GM12801 (cell line): Measurements from ENCODE around the gene TTR.

ENCODE experiments used
- TF ChIP-seq, protein P1 (sequence below): IDR thresholded peaks from one replicate; pipeline ENCODE4 v1.5.1; 2011; ENCODE audit warnings: control low read depth; ENCODE audit not compliant: insufficient read length; ENCODE audit errors: extremely low read depth

The TTR gene

DNA sequence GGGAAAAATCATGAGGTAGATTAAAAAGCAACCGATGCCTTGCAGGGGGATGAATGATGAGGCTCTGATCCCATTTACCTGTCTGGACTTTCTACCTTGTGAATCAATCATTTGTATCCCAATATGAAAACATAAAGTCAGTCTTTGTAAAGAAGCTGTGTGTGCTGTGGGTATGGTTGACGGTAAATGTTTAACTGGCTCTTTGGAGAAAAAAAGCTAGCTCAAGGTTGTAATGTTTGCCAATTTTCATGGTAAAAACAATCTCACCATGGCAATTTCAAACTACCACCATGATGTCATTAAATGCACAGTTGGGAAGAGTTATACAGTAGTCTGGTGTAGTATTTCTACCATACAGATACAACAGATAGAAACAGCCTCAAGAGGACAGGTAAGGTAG lies 14.6 kb downstream of the TTR start:
- TF ChIP-seq, protein P1, sequence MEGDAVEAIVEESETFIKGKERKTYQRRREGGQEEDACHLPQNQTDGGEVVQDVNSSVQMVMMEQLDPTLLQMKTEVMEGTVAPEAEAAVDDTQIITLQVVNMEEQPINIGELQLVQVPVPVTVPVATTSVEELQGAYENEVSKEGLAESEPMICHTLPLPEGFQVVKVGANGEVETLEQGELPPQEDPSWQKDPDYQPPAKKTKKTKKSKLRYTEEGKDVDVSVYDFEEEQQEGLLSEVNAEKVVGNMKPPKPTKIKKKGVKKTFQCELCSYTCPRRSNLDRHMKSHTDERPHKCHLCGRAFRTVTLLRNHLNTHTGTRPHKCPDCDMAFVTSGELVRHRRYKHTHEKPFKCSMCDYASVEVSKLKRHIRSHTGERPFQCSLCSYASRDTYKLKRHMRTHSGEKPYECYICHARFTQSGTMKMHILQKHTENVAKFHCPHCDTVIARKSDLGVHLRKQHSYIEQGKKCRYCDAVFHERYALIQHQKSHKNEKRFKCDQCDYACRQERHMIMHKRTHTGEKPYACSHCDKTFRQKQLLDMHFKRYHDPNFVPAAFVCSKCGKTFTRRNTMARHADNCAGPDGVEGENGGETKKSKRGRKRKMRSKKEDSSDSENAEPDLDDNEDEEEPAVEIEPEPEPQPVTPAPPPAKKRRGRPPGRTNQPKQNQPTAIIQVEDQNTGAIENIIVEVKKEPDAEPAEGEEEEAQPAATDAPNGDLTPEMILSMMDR, result no peak

DNA sequence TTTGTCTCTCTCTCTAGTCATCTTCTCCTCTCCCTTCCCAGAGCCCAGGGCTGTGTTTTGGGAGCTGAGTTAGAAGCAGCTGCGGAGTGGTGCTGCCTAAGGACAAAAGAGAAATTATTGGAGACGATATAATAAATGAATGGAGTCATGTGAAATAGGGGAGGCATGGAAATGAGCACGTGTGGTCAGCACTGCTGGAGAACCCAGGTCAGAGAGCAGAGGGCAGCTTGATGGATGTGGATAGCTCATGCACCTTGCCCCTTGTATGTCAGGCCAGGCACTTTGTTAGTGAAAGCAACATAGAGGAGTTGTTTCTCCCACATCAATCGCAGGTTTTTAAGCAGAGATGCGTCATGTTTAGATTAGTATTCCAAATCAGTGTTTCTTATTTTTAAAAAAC lies 15.7 kb downstream of the TTR start:
- TF ChIP-seq, protein P1, result no peak

DNA sequence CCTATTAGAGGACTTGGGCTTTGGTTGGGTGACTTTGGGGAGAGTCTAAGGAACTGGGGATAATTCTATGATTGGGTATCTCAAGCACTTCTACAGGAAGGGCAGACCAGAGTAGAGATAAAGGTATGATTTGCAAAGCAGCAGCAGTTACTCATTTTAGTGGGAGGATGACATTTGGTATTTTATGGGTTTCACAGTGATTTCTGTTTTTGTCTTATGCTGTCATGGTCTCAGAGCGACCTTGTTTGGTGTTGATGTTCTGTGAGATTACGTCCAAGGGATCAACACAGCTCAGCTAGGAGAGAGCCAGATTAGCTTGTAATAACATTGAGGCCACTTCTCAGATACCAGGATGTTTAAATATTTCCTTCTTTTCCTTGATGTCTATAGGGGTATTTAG lies 18.2 kb downstream of the TTR start:
- TF ChIP-seq, protein P1, result no peak

DNA sequence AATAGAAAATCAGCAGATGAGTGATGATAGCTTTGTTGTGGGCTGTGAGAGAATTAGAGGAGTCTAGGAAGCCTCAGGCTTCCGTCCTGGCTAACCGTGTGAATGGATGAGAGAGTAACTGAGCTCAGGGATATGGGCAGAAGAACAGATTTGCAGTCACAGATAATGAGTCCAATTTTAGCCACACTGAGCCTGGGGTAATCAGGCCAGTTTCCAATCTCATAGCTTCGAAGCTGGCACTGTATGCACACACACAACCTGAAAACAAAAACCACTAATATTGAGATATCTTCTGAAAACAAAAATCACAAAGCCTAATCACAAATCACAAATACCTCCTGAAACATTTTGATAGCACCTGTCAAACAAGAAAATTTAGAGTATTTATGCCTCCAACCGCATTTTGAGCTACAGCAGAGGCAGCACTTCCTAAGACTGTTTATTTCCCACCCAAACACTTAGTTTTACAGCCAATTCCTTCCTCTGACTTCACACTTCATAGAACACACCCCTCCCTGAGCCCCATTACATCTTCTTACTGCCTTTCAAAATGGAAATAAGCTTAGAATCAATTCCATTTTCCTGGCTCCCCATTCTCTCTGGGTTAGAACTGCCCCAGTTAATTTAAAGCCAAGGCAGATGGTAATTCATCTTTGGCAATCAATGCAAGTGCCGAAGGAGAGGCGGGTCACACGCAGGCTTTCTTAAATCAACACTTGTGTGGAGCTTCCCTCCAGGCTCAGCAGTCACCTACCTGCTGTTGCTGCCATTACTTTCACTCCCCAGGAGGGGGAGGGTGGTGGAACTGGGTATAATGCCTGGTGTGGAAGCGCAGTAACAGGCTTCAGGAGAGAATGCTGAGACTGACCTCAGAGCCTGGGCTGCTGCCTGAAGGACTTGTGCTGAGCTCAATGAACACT lies 18.9 kb downstream of the TTR start:
- TF ChIP-seq, protein P1, result no peak

DNA sequence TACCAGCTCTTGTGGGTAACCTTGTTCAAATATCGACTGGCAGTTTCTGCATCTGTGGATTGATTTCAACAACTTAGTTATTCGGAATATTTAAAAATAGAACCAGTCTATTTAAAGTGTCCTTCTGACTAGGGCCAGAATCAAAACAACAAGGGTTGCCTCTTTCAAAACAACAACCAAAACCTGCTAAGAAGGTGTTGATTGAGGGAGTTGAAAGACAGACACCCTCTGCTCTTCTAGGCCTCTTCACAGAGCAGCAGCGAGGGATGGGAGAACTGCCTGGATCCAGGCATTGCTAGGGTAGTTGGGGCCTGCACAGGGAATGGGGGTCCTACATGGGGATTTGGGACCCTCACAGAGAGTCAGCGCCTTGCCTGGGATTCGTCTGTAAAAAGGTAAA lies 19.8 kb downstream of the TTR start:
- TF ChIP-seq, protein P1, result no peak

DNA sequence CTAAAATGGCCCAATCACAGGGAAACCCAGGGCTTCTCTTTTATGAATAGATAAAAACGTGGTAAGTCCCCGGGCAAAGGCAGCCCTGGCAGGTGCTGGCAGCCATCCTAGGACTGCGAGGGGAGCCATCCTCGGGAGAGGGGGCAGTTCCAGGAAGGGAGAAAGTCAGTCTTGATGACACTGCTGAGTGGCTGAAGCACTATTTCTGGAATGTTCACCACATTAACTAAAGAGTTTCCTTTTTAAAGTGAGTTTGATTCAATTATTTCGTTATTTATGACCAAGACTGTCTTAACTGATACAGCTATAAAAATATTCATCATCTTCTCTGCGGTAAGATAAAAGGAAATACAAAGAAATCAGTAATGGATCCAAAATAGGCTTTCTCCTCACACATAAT lies 20.4 kb downstream of the TTR start:
- TF ChIP-seq, protein P1, result no peak

DNA sequence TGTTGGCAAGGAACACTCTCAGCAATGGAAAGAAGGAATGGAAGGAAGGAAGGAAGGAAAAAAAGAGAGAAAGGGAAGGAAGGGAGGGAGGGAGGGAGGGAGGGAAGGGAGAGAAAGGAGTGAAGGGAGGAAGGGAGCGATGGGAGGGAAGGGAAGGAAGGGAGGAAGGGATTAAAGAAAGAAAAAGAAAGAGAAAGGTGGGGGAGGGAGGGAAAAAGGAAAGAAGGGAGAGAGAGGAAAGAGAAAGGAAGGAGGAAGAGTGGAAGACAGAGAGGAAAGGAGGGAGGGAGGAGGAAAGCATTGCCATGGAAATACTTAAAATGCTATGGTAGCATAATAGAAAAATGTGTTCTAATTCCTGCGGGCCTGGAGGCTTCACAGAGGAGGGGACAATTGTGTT lies 22.4 kb downstream of the TTR start:
- TF ChIP-seq, protein P1, result no peak

DNA sequence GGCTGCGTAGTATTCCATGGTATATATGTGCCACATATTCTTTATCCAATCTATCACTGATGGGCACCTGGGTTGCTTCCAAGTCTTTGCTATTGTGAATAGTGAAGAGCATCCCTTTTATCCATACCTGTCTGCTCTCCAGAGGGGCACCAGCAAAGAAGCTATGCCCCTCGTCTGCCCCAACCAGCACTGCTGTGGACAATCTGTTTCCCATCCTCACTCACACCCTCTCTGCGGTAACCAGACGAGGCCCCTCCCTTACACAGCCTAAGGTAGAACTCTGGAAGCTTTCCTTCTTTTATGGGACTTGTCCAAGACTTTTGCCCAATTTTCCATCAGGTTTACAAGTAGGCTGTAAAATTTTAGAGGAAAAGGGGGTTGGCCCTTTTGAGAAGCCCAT lies 24.9 kb downstream of the TTR start:
- TF ChIP-seq, protein P1, result no peak
